Panc1 (cell line): ENCODE measurements around the gene SNRNP70.

ENCODE experiments used
- CTCF ChIP-seq: fragments of 450-650 bp; IDR thresholded peaks from 2 replicates; pipeline ENCODE4 v1.5.1; 2017; ENCODE audit warnings: mild to moderate bottlenecking
- POLR2AphosphoS5 ChIP-seq: IDR thresholded peaks from 2 replicates; pipeline ENCODE4 v1.6.1; 2012; ENCODE audit warnings: mild to moderate bottlenecking, low read depth, low read length, moderate library complexity
- SIN3A ChIP-seq: IDR thresholded peaks from 2 replicates; pipeline ENCODE4 v1.6.1; 2012; ENCODE audit warnings: low read depth, mild to moderate bottlenecking, low read length, moderate library complexity, borderline replicate concordance; ENCODE audit not compliant: insufficient read depth

GRCh38 chr19:49117677-49118564 lies 32.7 kb downstream of the SNRNP70 start:
- TF ChIP-seq CTCF (no peak), SIN3A (no peak), POLR2AphosphoS5 (no peak)
